MCF 10A (cell line): ENCODE data around the gene NANOS1. TPM values are rescaled to one million over a fixed set of nuclear protein-coding genes. Genes with fewer than 3 reads are reported as not detected.

Source experiments
- BruUV-seq: library from RNA; stranded (reverse); fragments of 400-500 nt; replicated peaks from 2 replicates; lab custom pipeline; 2021; lab: Mats Ljungman, UMichigan
- CTCF ChIA-PET: fragments of 300-600 bp; sonication (Branson Sonifier 250); formaldehyde crosslinking; extraction: SDS; loops from one replicate; lab custom pipeline; 2021; ENCODE audit warnings: antibody characterized with exemption, inconsistent platforms; lab: Yijun Ruan, JAX
- POLR2A ChIA-PET: fragments of 300-600, 350-650 bp; sonication (Branson Sonifier 250); formaldehyde crosslinking; extraction: SDS; loops from one replicate; lab custom pipeline; 2020; ENCODE audit warnings: antibody characterized with exemption, inconsistent platforms; lab: Yijun Ruan, JAX
- DNase-seq: peaks from one replicate; pipeline ENCODE4 v3.0.0-alpha.2; 2018; ENCODE audit not compliant: unreplicated experiment
- H3K27ac Mint-ChIP-seq: one replicate; pipeline ENCODE4 v1.8.0; 2022; ENCODE audit warnings: mild to moderate bottlenecking, low read depth, mixed read lengths; ENCODE audit not compliant: unreplicated experiment
- H3K27me3 Mint-ChIP-seq: one replicate; pipeline ENCODE4 v1.8.0; 2022; ENCODE audit warnings: mixed read lengths; ENCODE audit not compliant: insufficient read depth, unreplicated experiment
- H3K36me3 Mint-ChIP-seq: one replicate; pipeline ENCODE4 v1.8.0; 2022; ENCODE audit warnings: mild to moderate bottlenecking, moderate library complexity, mixed read lengths; ENCODE audit not compliant: insufficient read depth, unreplicated experiment
- H3K4me1 Mint-ChIP-seq: one replicate; pipeline ENCODE4 v1.8.0; 2022; ENCODE audit warnings: mixed read lengths; ENCODE audit not compliant: insufficient read depth, unreplicated experiment
- H3K4me3 Mint-ChIP-seq: one replicate; pipeline ENCODE4 v1.8.0; 2022; ENCODE audit warnings: mild to moderate bottlenecking, moderate library complexity, mixed read lengths; ENCODE audit not compliant: unreplicated experiment
- H3K9me3 Mint-ChIP-seq: one replicate; pipeline ENCODE4 v1.8.0; 2022; ENCODE audit warnings: mixed read lengths; ENCODE audit not compliant: unreplicated experiment
- CTCF ChIP-seq: fragments of 200-600 bp; IDR thresholded peaks from one replicate; pipeline ENCODE4 v1.8.0; 2022; ENCODE audit warnings: antibody characterized with exemption, mild to moderate bottlenecking; ENCODE audit not compliant: unreplicated experiment
- intact Hi-C: fragments of 100-400 bp; cut with micrococcal nuclease; formaldehyde crosslinking; loops from 2 replicates; pipeline ENCODE4 v1.14.1; 2022
- total RNA-seq: library from RNA; stranded (reverse); gene quantifications from 2 replicates; pipeline ENCODE4 v1.2.3, GENCODE V29; 2022

The NANOS1 gene
- total RNA-seq, 1 experiment from 2014 or later, result 2.2 TPM

- Mint-ChIP-seq H3K27me3 (no peaks in the 10 kb centered on the region), H3K36me3 (peaks cover 42% of the 10 kb centered on the region), H3K9me3 (no peaks in the 10 kb centered on the region), H3K4me3 (peak overlapping the region; percentile 70), H3K27ac (no peak overlapping the region), H3K4me1 (peaks cover 34% of the 10 kb centered on the region)
- ChIA-PET CTCF (interaction anchor here (0.6 to 1.7 kb wide), 13 partner anchors 9 to 1535 kb away, joined by 3 to 8 read pairs (median 3); no protein-coding TSS in a partner anchor), POLR2A (interaction anchor here (0.6 to 4.7 kb wide), 22 partner anchors 8 to 462 kb away, joined by 3 to 33 read pairs (median 4); partner anchors contain the start of genes CACUL1 and EIF3A)
- no TSS peak for BruUV-seq
- DNase-seq, result peak; percentile 60
- intact Hi-C loops, result loop anchor here (1.0 to 5.0 kb wide), 5 partner anchors 24 to 463 kb away; no protein-coding TSS in a partner anchor
- no peak for TF ChIP-seq CTCF
Observed at GRCh38 chr10:119030421-119031250, 1.1 kb downstream of the NANOS1 start.

- DNase-seq, result no peak
- no peak for TF ChIP-seq CTCF
- CTCF ChIA-PET, result interaction anchor here (0.6 to 1.7 kb wide), 9 partner anchors 8 to 466 kb away, joined by 3 to 5 read pairs (median 3); no protein-coding TSS in a partner anchor
- intact Hi-C loops, result loop anchor here (2.0 to 5.0 kb wide), 4 partner anchors 25 to 464 kb away; no protein-coding TSS in a partner anchor
- peaks cover 25% of the 10 kb centered on the region for H3K4me1 Mint-ChIP-seq
- no peaks in the 10 kb centered on the region for H3K9me3 Mint-ChIP-seq
- peak overlapping the region; percentile 70 for H3K4me3 Mint-ChIP-seq
- BruUV-seq, result no TSS peak
- H3K27me3 Mint-ChIP-seq, result no peaks in the 10 kb centered on the region
- no peak overlapping the region for H3K27ac Mint-ChIP-seq
- H3K36me3 Mint-ChIP-seq, result peaks cover 51% of the 10 kb centered on the region
- POLR2A ChIA-PET, result interaction anchor here (0.8 to 4.7 kb wide), 20 partner anchors 8 to 463 kb away, joined by 3 to 33 read pairs (median 4); partner anchors contain the start of genes CACUL1 and EIF3A
Observed at GRCh38 chr10:119031496-119032059, 2.1 kb downstream of the NANOS1 start.

GRCh38 chr10:119039161-119039560 lies 9.6 kb downstream of the NANOS1 start:
- peak overlapping the region; percentile 1 for H3K27ac Mint-ChIP-seq
- CTCF ChIA-PET, result interaction anchor here (0.9 kb wide), 1 partner anchor 8 kb away, joined by 3 read pairs; no protein-coding TSS in a partner anchor

More at GRCh38 chr10:119039161-119039560, 9.6 kb downstream of the NANOS1 start:
- H3K4me3 Mint-ChIP-seq, result no peak overlapping the region
- POLR2A ChIA-PET, result interaction anchor here (2.1 kb wide), 1 partner anchor 9 kb away, joined by 6 read pairs; no protein-coding TSS in a partner anchor
- peaks cover 100% of the 10 kb centered on the region for H3K36me3 Mint-ChIP-seq
- TF ChIP-seq CTCF, result no peak
- no peaks in the 10 kb centered on the region for H3K9me3 Mint-ChIP-seq
- DNase-seq, result no peak
- intact Hi-C loops, result no loop called here
- H3K4me1 Mint-ChIP-seq, result peaks cover 5% of the 10 kb centered on the region
- BruUV-seq, result no TSS peak
- H3K27me3 Mint-ChIP-seq, result no peaks in the 10 kb centered on the region
